ENCODE data around the gene STPG1.

The STPG1 gene

DNA sequence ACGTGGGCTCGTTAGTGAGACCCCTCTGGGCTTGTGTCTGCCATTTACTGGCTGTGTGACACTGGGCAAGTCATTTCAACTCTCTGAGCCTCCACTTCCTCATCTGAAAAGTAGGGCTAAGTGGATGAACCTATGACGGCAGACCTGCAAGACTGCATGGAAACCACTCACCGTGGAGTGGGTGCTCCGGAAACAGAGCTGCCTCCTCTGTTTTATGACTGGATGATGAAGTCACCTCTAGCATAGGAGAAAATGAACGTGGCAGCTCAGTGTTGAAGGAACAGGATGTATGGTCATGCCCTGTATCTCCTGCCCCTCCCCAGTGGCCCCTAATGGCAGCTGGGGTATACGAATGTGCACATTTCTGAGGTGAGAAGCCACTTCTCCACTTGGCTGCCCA lies 40.5 kb downstream of the STPG1 start:
- TF ChIP-seq, protein P1, sequence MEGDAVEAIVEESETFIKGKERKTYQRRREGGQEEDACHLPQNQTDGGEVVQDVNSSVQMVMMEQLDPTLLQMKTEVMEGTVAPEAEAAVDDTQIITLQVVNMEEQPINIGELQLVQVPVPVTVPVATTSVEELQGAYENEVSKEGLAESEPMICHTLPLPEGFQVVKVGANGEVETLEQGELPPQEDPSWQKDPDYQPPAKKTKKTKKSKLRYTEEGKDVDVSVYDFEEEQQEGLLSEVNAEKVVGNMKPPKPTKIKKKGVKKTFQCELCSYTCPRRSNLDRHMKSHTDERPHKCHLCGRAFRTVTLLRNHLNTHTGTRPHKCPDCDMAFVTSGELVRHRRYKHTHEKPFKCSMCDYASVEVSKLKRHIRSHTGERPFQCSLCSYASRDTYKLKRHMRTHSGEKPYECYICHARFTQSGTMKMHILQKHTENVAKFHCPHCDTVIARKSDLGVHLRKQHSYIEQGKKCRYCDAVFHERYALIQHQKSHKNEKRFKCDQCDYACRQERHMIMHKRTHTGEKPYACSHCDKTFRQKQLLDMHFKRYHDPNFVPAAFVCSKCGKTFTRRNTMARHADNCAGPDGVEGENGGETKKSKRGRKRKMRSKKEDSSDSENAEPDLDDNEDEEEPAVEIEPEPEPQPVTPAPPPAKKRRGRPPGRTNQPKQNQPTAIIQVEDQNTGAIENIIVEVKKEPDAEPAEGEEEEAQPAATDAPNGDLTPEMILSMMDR (IDR thresholded peaks at IDR 0.05): no peak
- peaks cover 29% of the 10 kb centered on the region for H3K4me1 Mint-ChIP-seq
- no peak overlapping the region for H3K27ac Mint-ChIP-seq
- no peaks in the 10 kb centered on the region for H3K9me3 Mint-ChIP-seq
- peaks cover 7% of the 10 kb centered on the region for H3K27me3 Mint-ChIP-seq (ENCODE audit: low read depth, poor library complexity)
- no peak overlapping the region for H3K4me3 Mint-ChIP-seq
- DNase-seq: no peak
- H3K36me3 Mint-ChIP-seq (ENCODE audit: low read depth): peaks cover 7% of the 10 kb centered on the region

DNA sequence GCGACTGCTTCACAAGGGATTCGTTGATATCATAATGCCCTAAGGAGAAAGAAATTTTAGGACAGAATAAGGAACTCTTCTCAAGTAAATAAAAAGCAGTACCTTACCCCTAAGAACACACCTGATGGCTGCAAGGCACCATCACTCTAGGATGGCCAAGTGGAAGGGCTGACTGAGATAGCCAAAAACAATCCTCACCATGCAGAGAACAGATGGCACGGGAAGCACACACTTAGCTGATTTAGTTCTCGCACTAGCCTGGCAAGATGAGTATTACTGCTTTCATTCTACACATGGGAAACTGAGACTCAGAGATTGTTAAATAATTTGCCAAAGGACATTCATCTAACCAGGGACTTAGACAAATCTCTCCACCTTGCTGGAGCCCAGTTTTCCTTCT lies 43.8 kb downstream of the STPG1 start:
- Mint-ChIP-seq H3K4me3 (no peak overlapping the region), H3K27ac (no peak overlapping the region), H3K27me3 (ENCODE audit: low read depth, poor library complexity) (peaks cover 6% of the 10 kb centered on the region), H3K4me1 (peaks cover 23% of the 10 kb centered on the region), H3K9me3 (no peaks in the 10 kb centered on the region), H3K36me3 (ENCODE audit: low read depth) (peaks cover 6% of the 10 kb centered on the region)
- TF ChIP-seq, protein P1 (IDR thresholded peaks at IDR 0.05): no peak
- DNase-seq: no peak

DNA sequence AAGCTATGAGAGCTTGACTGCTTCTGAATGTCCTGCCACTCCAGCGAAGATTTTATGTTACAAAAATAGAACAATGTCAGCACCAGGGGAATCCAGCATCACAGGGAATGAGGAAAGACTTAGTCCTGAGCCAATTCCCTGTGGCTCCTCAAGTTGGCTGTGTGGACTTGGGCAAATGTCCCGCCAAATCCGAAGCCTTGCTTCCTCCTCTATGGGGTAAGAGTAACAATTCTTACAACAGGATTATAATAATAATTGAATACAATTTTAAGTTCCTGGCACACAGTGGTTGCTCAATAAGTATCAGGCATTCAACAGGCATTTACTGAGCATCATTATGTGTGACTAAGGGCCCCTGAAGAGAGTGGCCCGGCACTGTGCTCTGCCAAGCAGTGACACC lies 44.4 kb downstream of the STPG1 start:
- TF ChIP-seq, protein P1 (IDR thresholded peaks at IDR 0.05): no peak
- Mint-ChIP-seq H3K27ac (no peak overlapping the region), H3K36me3 (ENCODE audit: low read depth) (peaks cover 6% of the 10 kb centered on the region), H3K4me3 (no peak overlapping the region), H3K9me3 (no peaks in the 10 kb centered on the region), H3K4me1 (peaks cover 23% of the 10 kb centered on the region), H3K27me3 (ENCODE audit: low read depth, poor library complexity) (peaks cover 7% of the 10 kb centered on the region)
- DNase-seq: no peak

DNA sequence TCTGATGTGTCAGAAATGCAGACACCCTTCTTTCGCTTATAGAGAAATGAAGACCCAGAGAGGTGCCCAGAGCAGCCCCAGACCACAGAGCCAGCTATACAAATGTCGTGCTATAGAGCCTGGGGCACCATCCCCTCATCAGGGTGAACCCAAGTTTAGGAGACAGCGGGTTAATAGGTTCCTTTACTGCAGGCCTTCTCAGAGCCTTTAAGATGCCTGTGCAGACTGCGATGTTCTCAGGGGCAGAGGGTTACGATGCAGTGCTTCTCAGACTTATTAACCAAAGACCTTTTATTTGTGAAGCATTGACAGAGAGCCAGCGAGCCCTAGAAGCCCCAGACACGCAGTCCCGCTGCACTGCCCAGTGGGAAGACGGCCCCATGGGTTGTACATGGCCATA lies 46.9 kb downstream of the STPG1 start:
- TF ChIP-seq, protein P1 (IDR thresholded peaks at IDR 0.05): no peak
- Mint-ChIP-seq H3K27ac (no peak overlapping the region), H3K4me1 (peaks cover 25% of the 10 kb centered on the region), H3K36me3 (ENCODE audit: low read depth) (peaks cover 6% of the 10 kb centered on the region), H3K4me3 (no peak overlapping the region), H3K9me3 (no peaks in the 10 kb centered on the region), H3K27me3 (ENCODE audit: low read depth, poor library complexity) (peaks cover 11% of the 10 kb centered on the region)
- DNase-seq: no peak

DNA sequence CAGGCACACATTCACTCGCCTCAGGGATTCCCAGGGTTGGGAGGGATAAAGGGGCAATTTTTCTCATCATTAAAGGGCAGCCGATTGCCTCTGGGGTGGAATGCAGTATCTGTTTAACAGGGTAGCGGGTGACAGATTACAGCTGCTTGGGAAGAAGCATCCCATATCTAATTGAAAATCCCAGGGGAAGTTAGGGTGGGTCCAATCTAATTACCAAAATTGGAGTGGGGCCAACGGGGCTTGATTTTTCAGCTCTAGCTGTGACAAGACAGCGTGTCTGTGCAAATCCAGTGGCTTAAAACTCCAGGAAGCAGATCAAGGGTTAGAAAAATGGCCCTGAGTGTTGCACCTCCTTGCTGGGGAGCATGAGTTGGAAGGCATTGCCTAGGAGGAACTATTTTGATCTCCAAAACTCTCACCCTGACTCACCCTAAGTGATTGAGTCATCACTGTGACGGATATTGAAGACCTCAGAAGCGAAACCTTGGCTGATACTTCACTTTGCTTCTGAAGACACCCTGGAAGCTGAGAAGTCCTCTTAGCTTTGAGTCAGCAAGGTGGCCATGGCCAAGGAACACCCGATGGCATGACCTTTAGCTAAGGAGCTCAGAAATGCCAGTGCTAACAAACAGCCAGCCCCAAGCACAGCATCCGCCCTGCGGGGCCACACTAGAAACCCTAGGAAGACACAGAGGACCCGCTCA lies 48.5 kb downstream of the STPG1 start:
- H3K27me3 Mint-ChIP-seq (ENCODE audit: low read depth, poor library complexity): peaks cover 11% of the 10 kb centered on the region
- H3K4me3 Mint-ChIP-seq: no peak overlapping the region
- TF ChIP-seq, protein P1 (IDR thresholded peaks at IDR 0.05): no peak
- no peaks in the 10 kb centered on the region for H3K9me3 Mint-ChIP-seq
- peaks cover 12% of the 10 kb centered on the region for H3K36me3 Mint-ChIP-seq (ENCODE audit: low read depth)
- peak overlapping the region; percentile 24 for H3K27ac Mint-ChIP-seq
- DNase-seq: no peak
- peaks cover 25% of the 10 kb centered on the region for H3K4me1 Mint-ChIP-seq

DNA sequence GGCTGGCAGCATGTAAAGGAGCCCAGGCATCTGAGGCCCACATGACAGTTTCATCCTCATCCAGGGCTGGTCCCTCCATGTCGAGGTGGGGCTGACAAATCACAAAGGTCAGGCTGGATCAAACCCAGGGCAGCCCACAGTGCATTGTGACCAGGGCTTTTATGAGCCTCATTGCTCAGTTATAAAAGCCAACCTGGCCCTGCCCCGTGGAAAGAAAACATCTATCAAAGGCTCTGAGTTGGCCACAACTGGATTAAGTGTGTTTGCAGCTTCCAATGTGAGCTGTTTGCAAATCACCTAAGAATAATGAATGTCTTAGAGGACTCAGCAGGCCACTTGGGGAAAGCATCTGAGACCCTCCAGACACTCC lies 49.0 kb downstream of the STPG1 start:
- Mint-ChIP-seq H3K4me3 (no peak overlapping the region), H3K36me3 (ENCODE audit: low read depth) (peaks cover 12% of the 10 kb centered on the region), H3K4me1 (peaks cover 25% of the 10 kb centered on the region), H3K27me3 (ENCODE audit: low read depth, poor library complexity) (peaks cover 11% of the 10 kb centered on the region), H3K9me3 (no peaks in the 10 kb centered on the region), H3K27ac (peak overlapping the region; percentile 41)
- TF ChIP-seq, protein P1 (IDR thresholded peaks at IDR 0.05): no peak
- no peak for DNase-seq
